Endothelial cell of umbilical vein (primary cell): ENCODE measurements around the gene TM9SF3. TPM values are rescaled to one million over a fixed set of nuclear protein-coding genes. Genes with fewer than 3 reads are reported as not detected.

Experiments
- BruUV-seq: library from RNA; stranded (reverse); fragments of 400-500 nt; replicated peaks from 2 replicates; lab custom pipeline; 2021; lab: Mats Ljungman, UMichigan
- CTCF ChIA-PET: fragments of 300-600, 350-600 bp; sonication (Branson Sonifier 250); formaldehyde crosslinking; loops from one replicate; lab custom pipeline; 2021; ENCODE audit warnings: antibody characterized with exemption, inconsistent platforms; lab: Charles Lee
- POLR2A ChIA-PET: fragments of 300-600, 350-600 bp; sonication (Branson Sonifier 250); formaldehyde crosslinking; loops from one replicate; lab custom pipeline; 2021; ENCODE audit warnings: antibody characterized with exemption, inconsistent platforms; lab: Charles Lee
- DNase-seq: peaks from one replicate; pipeline ENCODE4 v3.0.0-alpha.2; 2011; ENCODE audit warnings: low read depth, low spot score
- FAIRE-seq: peaks from 2 replicates; lab custom pipeline; 2011; peaks lifted over from hg19 to GRCh38; lab: Jason Lieb, UNC
- H2AFZ ChIP-seq: 2 replicates; pipeline ENCODE4 v1.6.0; 2012; ENCODE audit warnings: low read depth, low read length, control low read depth, inconsistent platforms
- H3K27ac ChIP-seq: 2 replicates; pipeline ENCODE4 v1.5.1; 2011; ENCODE audit warnings: low read depth, mild to moderate bottlenecking, control low read depth, low read length, moderate library complexity; ENCODE audit not compliant: insufficient read depth
- H3K27me3 ChIP-seq, 2 experiments: 2 replicates each; pipeline versions ENCODE4 v1.6.0 to v1.6.1; 2011; ENCODE audit warnings: low read length in 2 of 2, mixed read lengths in 1 of 2; ENCODE audit not compliant: control insufficient read depth in 2 of 2, insufficient read depth in 2 of 2
- H3K36me3 ChIP-seq, 2 experiments: 2 replicates in 1 of 2; 3 replicates in 1 of 2; pipeline ENCODE4 v1.5.1; 2011; ENCODE audit warnings: low read length in 2 of 2, mild to moderate bottlenecking in 1 of 2, moderate library complexity in 1 of 2; ENCODE audit not compliant: control insufficient read depth in 2 of 2, insufficient read depth in 2 of 2; ENCODE audit errors: extremely low read depth in 1 of 2
- H3K4me1 ChIP-seq: 3 replicates; pipeline ENCODE4 v1.5.1; 2011; ENCODE audit warnings: mild to moderate bottlenecking, low read length; ENCODE audit not compliant: control insufficient read depth, insufficient read depth; ENCODE audit errors: extremely low read depth
- H3K4me2 ChIP-seq: 2 replicates; pipeline ENCODE4 v1.6.1; 2011; ENCODE audit warnings: low read length, control low read depth, mixed read lengths; ENCODE audit not compliant: insufficient read depth
- H3K4me3 ChIP-seq, 3 experiments: fragments of 200-600 bp in 1 of 3; sonication (generic), shearing (Covaris generic) in 1 of 3; replicated peaks in 1 of 3; 2 replicates each; pipeline ENCODE4 v1.5.1; 2011 to 2016; ENCODE audit warnings: control low read depth in 3 of 3, low read length in 3 of 3, mild to moderate bottlenecking in 2 of 3, inconsistent platforms in 1 of 3, low read depth in 1 of 3, moderate library complexity in 1 of 3; ENCODE audit not compliant: insufficient read depth in 1 of 3
- H3K79me2 ChIP-seq: 2 replicates; pipeline ENCODE4 v1.6.0; 2012; ENCODE audit warnings: low read length, inconsistent platforms; ENCODE audit not compliant: control insufficient read depth, insufficient read depth
- H3K9ac ChIP-seq: replicated peaks from 2 replicates; pipeline ENCODE3; 2011; ENCODE audit warnings: low read length, control low read depth; ENCODE audit not compliant: insufficient read depth; ENCODE audit errors: extremely low read depth
- H3K9me1 ChIP-seq: replicated peaks from 3 replicates; pipeline ENCODE4 v1.6.0; 2011; ENCODE audit warnings: mild to moderate bottlenecking, low read length; ENCODE audit not compliant: control insufficient read depth, insufficient read depth; ENCODE audit errors: extremely low read depth
- H3K9me3 ChIP-seq: replicated peaks from 2 replicates; pipeline ENCODE4 v1.5.1; 2012; ENCODE audit warnings: low read length, inconsistent platforms; ENCODE audit not compliant: control insufficient read depth, insufficient read depth
- H4K20me1 ChIP-seq: replicated peaks from 2 replicates; pipeline ENCODE3; 2011; ENCODE audit warnings: mild to moderate bottlenecking, low read length; ENCODE audit not compliant: control insufficient read depth, insufficient read depth; ENCODE audit errors: extremely low read depth
- FOS ChIP-seq: IDR thresholded peaks from 2 replicates; pipeline ENCODE4 v1.6.1; 2011; ENCODE audit warnings: mild to moderate bottlenecking, low read length, moderate library complexity, borderline replicate concordance; ENCODE audit not compliant: insufficient read depth
- GATA2 ChIP-seq: IDR thresholded peaks from 2 replicates; pipeline ENCODE4 v1.7.0; 2011; ENCODE audit warnings: low read depth, mild to moderate bottlenecking, moderate library complexity, mixed read lengths, low read length; ENCODE audit not compliant: insufficient read length, insufficient read depth
- JUN ChIP-seq: IDR thresholded peaks from 2 replicates; pipeline ENCODE4 v1.6.1; 2011; ENCODE audit warnings: borderline replicate concordance, low read depth; ENCODE audit not compliant: insufficient read length, insufficient read depth
- MYC ChIP-seq: IDR thresholded peaks from one replicate; pipeline ENCODE4 v1.6.1; 2011; ENCODE audit warnings: mild to moderate bottlenecking, low read depth, low read length
- POLR2A ChIP-seq: IDR thresholded peaks from 2 replicates; pipeline ENCODE4 v1.6.1; 2012; ENCODE audit warnings: low read depth, mild to moderate bottlenecking, control low read depth, low read length
- POLR2AphosphoS5 ChIP-seq: IDR thresholded peaks from 2 replicates; pipeline ENCODE4 v1.6.1; 2012; ENCODE audit warnings: low read depth, mild to moderate bottlenecking, control low read depth, low read length, moderate library complexity; ENCODE audit not compliant: insufficient read depth
- dilution Hi-C: fragments of 300-500 bp; cut with MboI; formaldehyde crosslinking; loops from one replicate; pipeline ENCODE4 v1.15.0; 2019; ENCODE audit warnings: low sequenced_read_pairs; ENCODE audit not compliant: extremely low pct_ligation_motif_present
- intact Hi-C: fragments of 100-400 bp; cut with micrococcal nuclease; formaldehyde crosslinking; loops from one replicate; pipeline ENCODE4 v1.10.0; 2022
- polyA plus RNA-seq, 4 experiments: library from polyadenylated mRNA; depleted of rRNA in 3 of 4; stranded (reverse) in 3 of 4; unstranded in 1 of 4; fragments of >200 nt; gene quantifications; 2 replicates each; pipeline versions ENCODE4 v1.2.1 to v1.2.3, GENCODE V29; 2011 to 2012; ENCODE audit warnings: missing spikeins in 1 of 4
- total RNA-seq: library from RNA; stranded (reverse); gene quantifications from 2 replicates; pipeline ENCODE4 v1.2.3, GENCODE V29; 2021
- TF ChIP-seq, protein P1 (sequence below), 2 donors: IDR thresholded peaks; 1 replicate in 1 of 2; 2 replicates in 1 of 2; pipeline ENCODE4 v1.5.1; 2011; ENCODE audit warnings: low read length in 2 of 2, mild to moderate bottlenecking in 2 of 2, moderate library complexity in 2 of 2, control low read depth in 1 of 2, inconsistent platforms in 1 of 2, low read depth in 1 of 2; ENCODE audit not compliant: insufficient read depth in 1 of 2; ENCODE audit errors: extremely low read depth in 1 of 2

TM9SF3 gene
- total and polyA plus RNA-seq, 2 donors (not counting 3 experiments of a cell fraction or from before 2014, with no cell fraction given): 133 to 144 TPM

DNA sequence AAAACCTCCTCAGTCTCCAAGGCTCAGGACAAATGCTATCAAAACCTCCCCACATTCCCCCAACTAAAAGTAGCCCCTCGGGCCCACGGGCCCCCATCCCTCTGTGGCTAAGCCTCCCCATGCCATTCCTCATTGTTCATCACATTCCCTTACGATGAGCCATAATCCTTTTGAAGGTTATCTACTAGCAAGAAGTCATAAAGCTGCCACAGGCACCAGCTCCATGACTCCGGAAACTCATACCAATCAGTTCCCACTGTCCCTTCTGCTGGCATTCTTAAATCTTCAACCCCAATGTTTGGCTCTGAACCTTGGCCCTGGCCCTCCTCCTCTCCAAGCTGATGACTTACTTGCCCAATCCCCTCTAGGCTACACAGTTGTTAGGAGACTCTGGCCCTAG is 19.4 kb upstream of the TM9SF3 start:
- H3K27ac ChIP-seq: no peak overlapping the region
- POLR2A ChIA-PET: no interaction called here

GRCh38 chr10:96600337-96600736 is 13.5 kb upstream of the TM9SF3 start:
- dilution Hi-C loops: no loop called here
- no peaks in the 10 kb centered on the region for H4K20me1 ChIP-seq
- intact Hi-C loops: no loop called here
- no peak for DNase-seq
- H3K9me1 ChIP-seq: no peaks in the 10 kb centered on the region
- H3K36me3 ChIP-seq: no peaks in the 10 kb centered on the region
- BruUV-seq: no TSS peak
- TF ChIP-seq POLR2AphosphoS5: no peak
- no peak for TF ChIP-seq MYC
- TF ChIP-seq FOS: no peak
- no peak for TF ChIP-seq POLR2A
- no peak for TF ChIP-seq GATA2
- ChIA-PET CTCF (interaction anchor here (0.6 to 0.8 kb wide), 2 partner anchors 10 to 13 kb away, joined by 3 read pairs; no protein-coding TSS in a partner anchor), POLR2A (no interaction called here)
- H3K79me2 ChIP-seq: no peaks in the 10 kb centered on the region
- H3K4me3 ChIP-seq: no peak overlapping the region
- H3K9me3 ChIP-seq: no peaks in the 10 kb centered on the region
- H3K4me2 ChIP-seq: no peak overlapping the region
- no peak overlapping the region for H3K27ac ChIP-seq
- H3K9ac ChIP-seq: no peak overlapping the region
- no peaks in the 10 kb centered on the region for H3K4me1 ChIP-seq
- no peak for FAIRE-seq
- H2AFZ ChIP-seq: no peak overlapping the region
- H3K27me3 ChIP-seq: peaks cover 6 to 7% of the 10 kb centered on the region in 2 experiments

More for the DNA sequence above, 19.4 kb upstream of the TM9SF3 start:
- BruUV-seq: no TSS peak
- Histone ChIP-seq H4K20me1 (no peaks in the 10 kb centered on the region), H3K4me2 (no peak overlapping the region), H3K9ac (no peak overlapping the region), H3K4me3 (no peak overlapping the region), H3K79me2 (no peaks in the 10 kb centered on the region), H2AFZ (no peak overlapping the region), H3K4me1 (no peaks in the 10 kb centered on the region), H3K9me1 (no peaks in the 10 kb centered on the region), H3K9me3 (no peaks in the 10 kb centered on the region), H3K36me3 (no peaks in the 10 kb centered on the region), H3K27me3 (peaks cover 5 to 17% of the 10 kb centered on the region in 2 experiments)
- CTCF ChIA-PET: no interaction called here
- FAIRE-seq: no peak
- intact Hi-C loops: no loop called here
- no peak for DNase-seq
- dilution Hi-C loops: no loop called here
- TF ChIP-seq POLR2A: no peak
- no peak for TF ChIP-seq POLR2AphosphoS5
- no peak for TF ChIP-seq FOS
- no peak for TF ChIP-seq GATA2
- TF ChIP-seq JUN: no peak
- TF ChIP-seq, protein P1, sequence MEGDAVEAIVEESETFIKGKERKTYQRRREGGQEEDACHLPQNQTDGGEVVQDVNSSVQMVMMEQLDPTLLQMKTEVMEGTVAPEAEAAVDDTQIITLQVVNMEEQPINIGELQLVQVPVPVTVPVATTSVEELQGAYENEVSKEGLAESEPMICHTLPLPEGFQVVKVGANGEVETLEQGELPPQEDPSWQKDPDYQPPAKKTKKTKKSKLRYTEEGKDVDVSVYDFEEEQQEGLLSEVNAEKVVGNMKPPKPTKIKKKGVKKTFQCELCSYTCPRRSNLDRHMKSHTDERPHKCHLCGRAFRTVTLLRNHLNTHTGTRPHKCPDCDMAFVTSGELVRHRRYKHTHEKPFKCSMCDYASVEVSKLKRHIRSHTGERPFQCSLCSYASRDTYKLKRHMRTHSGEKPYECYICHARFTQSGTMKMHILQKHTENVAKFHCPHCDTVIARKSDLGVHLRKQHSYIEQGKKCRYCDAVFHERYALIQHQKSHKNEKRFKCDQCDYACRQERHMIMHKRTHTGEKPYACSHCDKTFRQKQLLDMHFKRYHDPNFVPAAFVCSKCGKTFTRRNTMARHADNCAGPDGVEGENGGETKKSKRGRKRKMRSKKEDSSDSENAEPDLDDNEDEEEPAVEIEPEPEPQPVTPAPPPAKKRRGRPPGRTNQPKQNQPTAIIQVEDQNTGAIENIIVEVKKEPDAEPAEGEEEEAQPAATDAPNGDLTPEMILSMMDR (IDR thresholded peaks at IDR 0.05; ENCODE audit: extremely low read depth in 1 of 2, insufficient read depth in 1 of 2, low read depth in 1 of 2, low read length in 2 of 2): no peak
- no peak for TF ChIP-seq MYC
